Lung (tissue), 12 donors: ENCODE data around the gene RAI1. TPM values are rescaled to one million over a fixed set of nuclear protein-coding genes. Genes with fewer than 3 reads are reported as not detected.

ENCODE experiments used
- ATAC-seq: fragments of 200-7000 bp; cut with Tn5 transposase; one replicate; pipeline ENCODE4 v1.9.1; 2020; ENCODE audit warnings: moderate number of reproducible peaks; ENCODE audit not compliant: insufficient read depth, low FRiP score
- DNase-seq, 3 donors: peaks; one replicate each; pipeline ENCODE4 v3.0.0-alpha.2; 2013 to 2017
- H3K27ac ChIP-seq, 2 donors: one replicate each; pipeline ENCODE4 v1.5.1; 2013; ENCODE audit warnings: mild to moderate bottlenecking in 2 of 2, moderate library complexity in 2 of 2, control low read depth in 1 of 2, inconsistent platforms in 1 of 2, low read depth in 1 of 2, low read length in 1 of 2
- H3K27me3 ChIP-seq, 3 donors: one replicate each; pipeline ENCODE4 v1.5.1; 2013; ENCODE audit warnings: low read length in 2 of 3; ENCODE audit not compliant: control insufficient read depth in 3 of 3, insufficient read depth in 3 of 3
- H3K36me3 ChIP-seq, 4 donors: one replicate each; pipeline ENCODE4 v1.5.1; 2013; ENCODE audit warnings: low read length in 4 of 4, mild to moderate bottlenecking in 1 of 4, moderate library complexity in 1 of 4; ENCODE audit not compliant: control insufficient read depth in 4 of 4, insufficient read depth in 4 of 4
- H3K4me1 ChIP-seq, 5 donors: one replicate each; pipeline ENCODE4 v1.5.1; 2013; ENCODE audit warnings: low read length in 5 of 5, mild to moderate bottlenecking in 2 of 5, moderate library complexity in 1 of 5; ENCODE audit not compliant: control insufficient read depth in 5 of 5, insufficient read depth in 5 of 5
- H3K4me3 ChIP-seq: one replicate; pipeline ENCODE4 v1.5.1; 2013; ENCODE audit warnings: mild to moderate bottlenecking, control low read depth, moderate library complexity
- H3K9ac ChIP-seq, 2 donors: one replicate each; pipeline ENCODE4 v1.5.1; 2013; ENCODE audit warnings: low read length in 2 of 2, control low read depth in 1 of 2; ENCODE audit not compliant: insufficient read depth in 1 of 2
- H3K9me3 ChIP-seq, 4 donors: one replicate each; pipeline ENCODE4 v1.5.1; 2013; ENCODE audit warnings: low read length in 3 of 4, mild to moderate bottlenecking in 1 of 4, moderate library complexity in 1 of 4; ENCODE audit not compliant: control insufficient read depth in 4 of 4, insufficient read depth in 3 of 4
- CTCF ChIP-seq: IDR thresholded peaks from 2 replicates; pipeline ENCODE4 v1.5.1; 2012; ENCODE audit warnings: mild to moderate bottlenecking; ENCODE audit errors: control extremely low read depth, extremely low read depth
- WGBS, 2 donors: extraction: QIAGEN DNeasy Blood & Tissue Kit; methylation state at CpG; one replicate each; pipeline ENCODE4 v1.1.7; 2013; 5-methylcytosine and 5-hydroxymethylcytosine counted together
- polyA plus RNA-seq, 2 donors: library from polyadenylated mRNA; stranded (reverse); fragments of 200-250 nt; gene quantifications; one replicate each; pipeline ENCODE4 v1.2.1, GENCODE V29; 2013
- total RNA-seq, 2 donors: library from RNA; depleted of rRNA in 1 of 2; stranded (reverse); fragments of >200 nt in 1 of 2; gene quantifications; one replicate each; pipeline ENCODE4 v1.2.1, GENCODE V29; 2014 to 2021
- donor health status: control.
- donor health status: control.
- donor health status: Bipolar disorder and iron deficiency.
- donor health status: healthy.
- donor health status: DM: yes; HTN: yes; CAD: no.

The RAI1 gene
- total and polyA plus RNA-seq, 4 donors, result 14.5 to 44.4 (median 28.3) TPM

DNA sequence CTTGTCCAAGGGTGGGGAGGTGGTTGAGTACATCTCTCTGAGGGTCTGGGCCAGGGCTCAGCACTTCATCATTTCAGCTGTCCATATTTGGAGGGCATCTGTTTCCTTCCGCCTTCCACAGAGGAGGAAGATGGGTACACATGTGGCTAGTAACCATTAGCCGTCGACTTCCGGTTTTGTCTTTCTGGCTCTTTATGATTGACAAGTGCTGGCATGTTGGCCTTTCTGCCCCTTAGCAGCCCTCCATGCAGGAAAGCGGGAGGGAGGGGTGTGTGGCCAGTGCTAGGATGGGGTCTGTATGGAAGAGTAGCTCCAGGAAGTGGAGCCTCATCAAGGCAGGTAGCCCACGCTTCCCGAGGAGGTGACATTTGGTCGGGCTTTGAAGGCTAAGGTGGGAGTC, 69.6 kb downstream of the RAI1 start:
- Histone ChIP-seq H3K27ac (peak overlapping the region in 1 of 2 donors; percentile 86), H3K9ac (no peak overlapping the region), H3K36me3 (peaks cover 0 to 1% (median 0%) of the 10 kb centered on the region in 4 donors), H3K4me1 (peaks cover 0 to 34% (median 12%) of the 10 kb centered on the region in 5 donors), H3K27me3 (no peaks in the 10 kb centered on the region), H3K9me3 (peaks cover 0 to 2% (median 0%) of the 10 kb centered on the region in 4 donors), H3K4me3 (no peak overlapping the region)
- no peak for ATAC-seq
- TF ChIP-seq CTCF, result no peak
- DNase-seq, result no peak
- WGBS, 2 donors, result 22 to 41% methylated on average over 8 of the region's 8 CpGs

- WGBS, 2 donors, result 28 to 41% methylated on average over 17 of the region's 17 CpGs
- H3K36me3 ChIP-seq, result no peaks in the 10 kb centered on the region
- ATAC-seq (no peak), DNase-seq (no peak)
- no peak for TF ChIP-seq CTCF
- H3K27ac ChIP-seq, result peak overlapping the region; percentile 47 to 86
- H3K4me3 ChIP-seq, result no peak overlapping the region
- H3K4me1 ChIP-seq, result peaks cover 0 to 34% (median 12%) of the 10 kb centered on the region in 5 donors
- H3K27me3 ChIP-seq, result no peaks in the 10 kb centered on the region
- H3K9me3 ChIP-seq, result peaks cover 0 to 2% (median 0%) of the 10 kb centered on the region in 4 donors
- no peak overlapping the region for H3K9ac ChIP-seq
Observed at GRCh38 chr17:17751489-17752088, 70.3 kb downstream of the RAI1 start.

GRCh38 chr17:17752089-17752820, 71.0 kb downstream of the RAI1 start:
- Histone ChIP-seq H3K9me3 (peaks cover 0 to 2% (median 0%) of the 10 kb centered on the region in 4 donors), H3K36me3 (no peaks in the 10 kb centered on the region), H3K4me3 (peak overlapping the region; percentile 25), H3K27ac (peak overlapping the region; percentile 86 to 92), H3K4me1 (peaks cover 0 to 28% (median 10%) of the 10 kb centered on the region in 5 donors), H3K9ac (peak overlapping the region in 1 of 2 donors; percentile 74), H3K27me3 (no peaks in the 10 kb centered on the region)
- ATAC-seq (peak; percentile 97), DNase-seq (peak; percentile 95 to 98 (median 96))
- 3 to 4% methylated on average over 52 to 57 of the region's 57 CpGs for WGBS, 2 donors
- TF ChIP-seq CTCF, result no peak
